ENCODE data around the gene RAD1. TPM values are rescaled to one million over a fixed set of nuclear protein-coding genes. Genes with fewer than 3 reads are reported as not detected.
A peak's percentile ranks its signal among the peaks of the same experiment; 100 is the strongest.

Gene RAD1
- total and polyA plus RNA-seq, 2 donors (not counting 1 experiment from before 2014, with no cell fraction given): 7.8 to 25.9 TPM

DNA sequence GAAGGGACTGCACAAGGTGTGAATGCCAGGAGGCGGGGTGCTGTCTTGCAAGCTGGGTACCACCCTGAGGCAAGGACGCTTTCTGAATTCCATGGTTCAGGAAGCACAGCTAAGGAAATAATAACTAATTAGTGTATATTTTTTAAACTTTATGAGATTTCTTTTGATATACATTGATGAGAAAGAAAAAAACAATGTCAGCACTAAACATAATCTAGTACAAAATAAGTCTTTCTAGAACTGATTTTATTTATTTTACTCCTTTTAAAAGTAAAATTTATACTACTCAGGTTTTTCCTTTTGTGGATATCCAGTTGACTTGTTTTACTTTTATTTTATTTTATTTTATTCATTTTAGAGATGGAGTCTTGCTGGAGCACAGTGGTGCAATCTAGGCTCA lies 17.6 kb upstream of the RAD1 start:
- Histone ChIP-seq H3K79me2 (ENCODE audit: control insufficient read depth, insufficient read depth, low read length) (peaks cover 43% of the 10 kb centered on the region), H3K9me3 (ENCODE audit: control extremely low read depth in 1 of 3, control insufficient read depth in 2 of 3, insufficient read depth in 1 of 3, low read length in 2 of 3) (no peaks in the 10 kb centered on the region), H3K27me3 (replicated peaks in 1 of 4; ENCODE audit: control extremely low read depth in 1 of 4, control insufficient read depth in 3 of 4, insufficient read depth in 4 of 4, low read length in 3 of 4) (no peaks in the 10 kb centered on the region), H3K4me2 (replicated peaks; ENCODE audit: low read depth, low read length, poor library complexity, severe bottlenecking) (no peak overlapping the region), H3K4me3 (ENCODE audit: control extremely low read depth in 1 of 5, extremely low read depth in 1 of 5, insufficient read depth in 1 of 5, low read depth in 2 of 5, low read length in 4 of 5) (no peak overlapping the region), H4K20me1 (ENCODE audit: control insufficient read depth, insufficient read depth, low read length, poor library complexity, severe bottlenecking) (no peaks in the 10 kb centered on the region), H3K4me1 (ENCODE audit: control insufficient read depth in 2 of 2, insufficient read depth in 2 of 2, low read length in 2 of 2) (peaks cover 15 to 20% of the 10 kb centered on the region in 2 donors), H2AFZ (ENCODE audit: insufficient read depth, low read depth, low read length, poor library complexity, severe bottlenecking) (no peak overlapping the region), H3K27ac (ENCODE audit: low read length in 2 of 2) (no peak overlapping the region), H3K36me3 (replicated peaks in 1 of 2; ENCODE audit: control extremely low read depth in 1 of 2, control insufficient read depth in 1 of 2, extremely low read depth in 1 of 2, insufficient read depth in 2 of 2, low read length in 1 of 2) (peaks cover 6 to 30% of the 10 kb centered on the region in 2 experiments), H3K9ac (ENCODE audit: low read length) (no peak overlapping the region)
- ATAC-seq (ENCODE audit: low read depth) (no peak), DNase-seq (no peak)
- Mint-ChIP-seq H3K4me1 (peaks cover 28% of the 10 kb centered on the region), H3K27me3 (no peaks in the 10 kb centered on the region), H3K9me3 (ENCODE audit: insufficient read depth) (no peaks in the 10 kb centered on the region), H3K27ac (no peak overlapping the region), H3K4me3 (no peak overlapping the region)
- POLR2A ChIA-PET: no interaction called here
- TF ChIP-seq, protein P1, sequence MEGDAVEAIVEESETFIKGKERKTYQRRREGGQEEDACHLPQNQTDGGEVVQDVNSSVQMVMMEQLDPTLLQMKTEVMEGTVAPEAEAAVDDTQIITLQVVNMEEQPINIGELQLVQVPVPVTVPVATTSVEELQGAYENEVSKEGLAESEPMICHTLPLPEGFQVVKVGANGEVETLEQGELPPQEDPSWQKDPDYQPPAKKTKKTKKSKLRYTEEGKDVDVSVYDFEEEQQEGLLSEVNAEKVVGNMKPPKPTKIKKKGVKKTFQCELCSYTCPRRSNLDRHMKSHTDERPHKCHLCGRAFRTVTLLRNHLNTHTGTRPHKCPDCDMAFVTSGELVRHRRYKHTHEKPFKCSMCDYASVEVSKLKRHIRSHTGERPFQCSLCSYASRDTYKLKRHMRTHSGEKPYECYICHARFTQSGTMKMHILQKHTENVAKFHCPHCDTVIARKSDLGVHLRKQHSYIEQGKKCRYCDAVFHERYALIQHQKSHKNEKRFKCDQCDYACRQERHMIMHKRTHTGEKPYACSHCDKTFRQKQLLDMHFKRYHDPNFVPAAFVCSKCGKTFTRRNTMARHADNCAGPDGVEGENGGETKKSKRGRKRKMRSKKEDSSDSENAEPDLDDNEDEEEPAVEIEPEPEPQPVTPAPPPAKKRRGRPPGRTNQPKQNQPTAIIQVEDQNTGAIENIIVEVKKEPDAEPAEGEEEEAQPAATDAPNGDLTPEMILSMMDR (IDR thresholded peaks at IDR 0.05): no peak
- no peak for TF ChIP-seq EZH2 (IDR thresholded peaks at IDR 0.05; ENCODE audit: borderline replicate concordance, insufficient read depth, low read depth, low read length, poor library complexity, severe bottlenecking)
- intact Hi-C loops (cut with micrococcal nuclease): no loop called here
- no CpG with 5 or more reads among the region's 2 CpGs for WGBS (ENCODE audit: insufficient coverage)
- CTCF ChIA-PET: no interaction called here

DNA sequence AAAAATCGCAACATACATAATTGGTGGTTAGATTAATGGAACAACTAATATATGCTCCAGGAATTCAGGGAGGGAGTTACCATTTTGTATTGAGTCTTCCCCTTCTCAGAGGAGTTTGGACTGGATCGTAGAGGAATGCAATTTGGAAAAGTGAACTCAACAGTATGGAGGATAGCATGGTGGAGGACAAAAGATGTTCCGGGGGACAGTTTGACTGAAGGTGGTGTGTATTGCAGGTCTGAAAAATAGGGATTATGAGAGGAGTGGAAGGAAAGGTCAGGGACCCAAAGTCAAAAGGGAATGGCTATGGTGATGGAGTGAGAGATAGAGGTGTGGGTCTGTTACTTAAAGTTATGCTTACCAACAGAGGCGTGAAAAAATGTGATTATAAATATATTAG lies 15.6 kb upstream of the RAD1 start:
- Mint-ChIP-seq H3K4me1 (peaks cover 28% of the 10 kb centered on the region), H3K4me3 (peak overlapping the region; percentile 96), H3K27me3 (no peaks in the 10 kb centered on the region), H3K9me3 (ENCODE audit: insufficient read depth) (no peaks in the 10 kb centered on the region), H3K27ac (no peak overlapping the region)
- CTCF ChIA-PET: interaction anchor here (1.2 kb wide), 2 partner anchors 11 to 16 kb away, joined by 3 read pairs; no protein-coding TSS in a partner anchor
- ATAC-seq (ENCODE audit: low read depth) (no peak), DNase-seq (no peak)
- H3K9me3 ChIP-seq (ENCODE audit: control extremely low read depth in 1 of 3, control insufficient read depth in 2 of 3, insufficient read depth in 1 of 3, low read length in 2 of 3): no peaks in the 10 kb centered on the region
- H3K79me2 ChIP-seq (ENCODE audit: control insufficient read depth, insufficient read depth, low read length): peaks cover 43% of the 10 kb centered on the region
- intact Hi-C loops (cut with micrococcal nuclease): no loop called here
- H3K4me1 ChIP-seq (ENCODE audit: control insufficient read depth in 2 of 2, insufficient read depth in 2 of 2, low read length in 2 of 2): peaks cover 15 to 20% of the 10 kb centered on the region in 2 donors
- no peak overlapping the region for H3K27ac ChIP-seq (ENCODE audit: low read length in 2 of 2)
- peaks cover 6 to 11% of the 10 kb centered on the region in 2 experiments for H3K36me3 ChIP-seq (replicated peaks in 1 of 2; ENCODE audit: control extremely low read depth in 1 of 2, control insufficient read depth in 1 of 2, extremely low read depth in 1 of 2, insufficient read depth in 2 of 2, low read length in 1 of 2)
- 91% methylated on average over 2 of the region's 4 CpGs for WGBS (ENCODE audit: insufficient coverage)
- H3K27me3 ChIP-seq (replicated peaks in 1 of 4; ENCODE audit: control extremely low read depth in 1 of 4, control insufficient read depth in 3 of 4, insufficient read depth in 4 of 4, low read length in 3 of 4): no peaks in the 10 kb centered on the region
- H2AFZ ChIP-seq (ENCODE audit: insufficient read depth, low read depth, low read length, poor library complexity, severe bottlenecking): no peak overlapping the region
- peak overlapping the region; percentile 76 for H3K4me2 ChIP-seq (replicated peaks; ENCODE audit: low read depth, low read length, poor library complexity, severe bottlenecking)
- peak overlapping the region in 2 of 5 experiments; percentile 60 to 72 for H3K4me3 ChIP-seq (ENCODE audit: control extremely low read depth in 1 of 5, extremely low read depth in 1 of 5, insufficient read depth in 1 of 5, low read depth in 2 of 5, low read length in 4 of 5)
- POLR2A ChIA-PET: interaction anchor here (2.5 kb wide), 1 partner anchor 15 kb away, joined by 54 read pairs; the partner anchor contains the start of genes BRIX1 and RAD1
- TF ChIP-seq EZH2 (IDR thresholded peaks at IDR 0.05; ENCODE audit: borderline replicate concordance, insufficient read depth, low read depth, low read length, poor library complexity, severe bottlenecking): no peak
- TF ChIP-seq, protein P1 (IDR thresholded peaks at IDR 0.05): no peak
- peak overlapping the region; percentile 90 for H3K9ac ChIP-seq (ENCODE audit: low read length)
- no peaks in the 10 kb centered on the region for H4K20me1 ChIP-seq (ENCODE audit: control insufficient read depth, insufficient read depth, low read length, poor library complexity, severe bottlenecking)
